ENCODE results near the gene KCTD19. TPM values are rescaled to one million over a fixed set of nuclear protein-coding genes. Genes with fewer than 3 reads are reported as not detected.

KCTD19 gene
- total RNA-seq, 1 donor: under 0.01 TPM

Other genes with a start within 250 kb of the KCTD19 start
- 32.5 TPM for gene PHAF1, start 216.8 kb downstream of the KCTD19 start, total RNA-seq
- gene B3GNT9, start 175.7 kb downstream of the KCTD19 start, total RNA-seq: 2.0 TPM
- 18.4 TPM for gene TRADD, start 166.8 kb downstream of the KCTD19 start, total RNA-seq
- gene FBXL8, start 166.8 kb downstream of the KCTD19 start, total RNA-seq: 8.5 TPM
- gene HSF4, start 162.0 kb downstream of the KCTD19 start, total RNA-seq: 2.7 TPM
- gene NOL3, start 156.2 kb downstream of the KCTD19 start, total RNA-seq: 0.73 TPM
- 3.5 TPM for gene MATCAP1, start 142.8 kb downstream of the KCTD19 start, total RNA-seq
- gene EXOC3L1, start 136.6 kb downstream of the KCTD19 start, total RNA-seq: 0.42 TPM
- gene E2F4, start 134.6 kb downstream of the KCTD19 start, total RNA-seq: 53.3 TPM
- gene ELMO3, start 127.6 kb downstream of the KCTD19 start, total RNA-seq: 0.31 TPM
- 17.3 TPM for gene TMEM208, start 99.6 kb downstream of the KCTD19 start, total RNA-seq
- gene FHOD1, start 79.3 kb downstream of the KCTD19 start, total RNA-seq: 16.5 TPM
- 0.63 TPM for gene SLC9A5, start 77.8 kb downstream of the KCTD19 start, total RNA-seq
- gene PLEKHG4, start 47.2 kb downstream of the KCTD19 start, total RNA-seq: 4.0 TPM
- 0.31 TPM for gene LRRC36, start 74 bp upstream of the KCTD19 start, total RNA-seq
- 5.6 TPM for gene TPPP3, start 66.8 kb upstream of the KCTD19 start, total RNA-seq
- gene ZDHHC1, start 89.7 kb upstream of the KCTD19 start, total RNA-seq: 0.63 TPM
- gene HSD11B2, start 104.4 kb upstream of the KCTD19 start, total RNA-seq: not detected
- gene ATP6V0D1, start 154.4 kb upstream of the KCTD19 start, total RNA-seq: 113 TPM
- gene AGRP, start 156.8 kb upstream of the KCTD19 start, total RNA-seq: not detected
- gene RIPOR1, start 202.1 kb upstream of the KCTD19 start, total RNA-seq: 42.6 TPM
- 43.2 TPM for gene CTCF, start 235.8 kb upstream of the KCTD19 start, total RNA-seq

All from mononuclear cell (primary cell).